D721Med (cell line): ENCODE results near the gene PTPRG.

Source experiments
- DNase-seq: peaks from one replicate; pipeline ENCODE4 v3.0.0; 2011; ENCODE audit warnings: low spot score; ENCODE audit not compliant: insufficient read length
- FAIRE-seq: peaks from 2 replicates; lab custom pipeline; 2011; peaks lifted over from hg19 to GRCh38; lab: Jason Lieb, UNC
- TF ChIP-seq, protein P1 (sequence below): IDR thresholded peaks from 2 replicates; pipeline ENCODE4 v1.5.1; 2012; ENCODE audit warnings: mild to moderate bottlenecking, control low read depth; ENCODE audit not compliant: insufficient read depth; ENCODE audit errors: missing control alignments

The PTPRG gene

DNA sequence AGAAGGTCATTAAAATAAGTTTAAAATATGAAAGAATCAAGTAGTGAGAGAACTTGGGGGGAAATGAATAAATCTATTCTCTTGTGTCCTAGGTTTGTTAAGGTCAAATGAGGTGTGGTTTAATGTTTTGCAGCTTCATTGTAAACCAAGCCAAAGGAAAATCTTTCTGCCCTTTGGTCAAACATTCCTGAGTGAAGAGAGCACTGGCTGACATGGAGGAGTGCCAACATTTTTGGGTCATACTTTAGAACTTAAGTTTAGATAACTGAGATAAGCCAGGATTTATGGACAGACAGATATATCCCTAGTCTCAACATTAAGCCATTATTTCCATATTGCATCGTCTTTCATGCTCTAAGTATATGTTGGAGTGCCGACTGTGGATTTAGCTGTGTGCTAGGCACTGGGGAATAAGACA is 66.4 kb downstream of the PTPRG start:
- DNase-seq = no peak
- TF ChIP-seq, protein P1, sequence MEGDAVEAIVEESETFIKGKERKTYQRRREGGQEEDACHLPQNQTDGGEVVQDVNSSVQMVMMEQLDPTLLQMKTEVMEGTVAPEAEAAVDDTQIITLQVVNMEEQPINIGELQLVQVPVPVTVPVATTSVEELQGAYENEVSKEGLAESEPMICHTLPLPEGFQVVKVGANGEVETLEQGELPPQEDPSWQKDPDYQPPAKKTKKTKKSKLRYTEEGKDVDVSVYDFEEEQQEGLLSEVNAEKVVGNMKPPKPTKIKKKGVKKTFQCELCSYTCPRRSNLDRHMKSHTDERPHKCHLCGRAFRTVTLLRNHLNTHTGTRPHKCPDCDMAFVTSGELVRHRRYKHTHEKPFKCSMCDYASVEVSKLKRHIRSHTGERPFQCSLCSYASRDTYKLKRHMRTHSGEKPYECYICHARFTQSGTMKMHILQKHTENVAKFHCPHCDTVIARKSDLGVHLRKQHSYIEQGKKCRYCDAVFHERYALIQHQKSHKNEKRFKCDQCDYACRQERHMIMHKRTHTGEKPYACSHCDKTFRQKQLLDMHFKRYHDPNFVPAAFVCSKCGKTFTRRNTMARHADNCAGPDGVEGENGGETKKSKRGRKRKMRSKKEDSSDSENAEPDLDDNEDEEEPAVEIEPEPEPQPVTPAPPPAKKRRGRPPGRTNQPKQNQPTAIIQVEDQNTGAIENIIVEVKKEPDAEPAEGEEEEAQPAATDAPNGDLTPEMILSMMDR = no peak
- FAIRE-seq = no peak

DNA sequence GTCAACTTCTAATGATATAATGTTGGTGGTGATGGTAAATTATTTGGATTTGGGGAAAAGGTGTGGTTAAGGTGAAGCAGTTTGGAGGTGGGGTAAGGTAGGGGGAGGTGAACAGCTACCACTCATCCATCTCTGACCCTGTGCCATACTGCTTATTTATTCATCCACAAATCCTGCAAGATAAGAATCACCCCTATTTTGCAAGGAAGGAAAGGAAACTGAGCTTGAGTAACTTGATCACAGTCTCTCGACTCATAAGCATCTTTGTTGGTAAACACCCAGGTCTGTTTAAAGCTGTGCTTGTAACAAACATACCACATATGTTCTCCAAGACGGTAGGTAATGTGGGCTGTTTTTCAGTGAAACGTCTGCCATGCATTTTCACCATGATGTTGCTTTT is 67.3 kb downstream of the PTPRG start:
- TF ChIP-seq, protein P1 = no peak
- FAIRE-seq (no peak), DNase-seq (no peak)

DNA sequence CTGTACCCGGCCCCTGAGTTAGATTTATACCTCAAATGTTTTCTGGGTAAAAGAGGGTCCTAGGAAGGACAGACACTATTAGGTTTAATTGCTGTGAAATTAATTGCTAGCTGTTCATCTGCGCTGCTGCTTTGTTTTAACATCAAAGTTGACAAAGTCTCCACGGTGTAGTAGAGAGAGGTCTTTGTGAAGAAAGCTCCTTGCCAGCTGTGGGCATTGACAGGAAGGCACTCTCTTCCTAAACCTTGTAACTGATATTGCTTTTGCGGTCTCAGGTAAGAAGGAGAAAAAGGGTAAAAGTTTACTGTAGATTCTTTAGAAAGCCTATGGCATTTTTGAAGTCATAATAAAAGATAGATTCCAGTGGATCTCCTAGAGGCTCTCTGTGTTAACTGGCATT is 68.1 kb downstream of the PTPRG start:
- no peak for DNase-seq
- FAIRE-seq = no peak
- TF ChIP-seq, protein P1 = no peak

DNA sequence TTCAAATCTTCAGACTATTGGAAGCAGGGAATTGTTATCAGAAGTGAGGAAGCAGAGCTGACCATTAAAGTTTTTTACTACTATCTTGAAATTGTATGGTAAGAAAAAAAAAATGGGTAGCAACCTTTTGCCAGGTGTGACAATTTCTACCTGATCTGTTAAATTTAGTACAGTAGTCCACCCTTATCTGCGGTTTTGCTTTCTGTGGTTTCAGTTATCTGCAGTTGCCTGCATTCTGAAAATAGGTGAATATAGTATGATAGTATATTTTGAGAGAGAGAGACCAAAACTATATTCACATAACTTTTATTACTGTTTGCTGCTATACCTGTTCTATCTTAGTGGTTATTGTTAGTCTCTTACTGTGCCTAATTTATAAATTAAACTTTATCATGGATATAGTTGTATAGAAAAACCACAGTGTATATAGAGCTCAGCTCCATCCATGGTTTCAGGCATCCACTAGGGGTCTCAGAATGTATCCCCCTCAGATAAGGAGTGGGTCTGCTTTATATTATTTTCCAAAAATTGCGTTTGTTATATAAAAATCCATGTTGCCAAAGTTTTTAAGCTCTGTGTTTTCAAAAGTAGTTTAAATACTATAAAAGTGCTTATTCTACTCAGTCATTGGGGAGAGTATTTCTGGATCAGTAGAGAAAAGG is 69.9 kb downstream of the PTPRG start:
- no peak for DNase-seq
- no peak for FAIRE-seq
- TF ChIP-seq, protein P1 = no peak

DNA sequence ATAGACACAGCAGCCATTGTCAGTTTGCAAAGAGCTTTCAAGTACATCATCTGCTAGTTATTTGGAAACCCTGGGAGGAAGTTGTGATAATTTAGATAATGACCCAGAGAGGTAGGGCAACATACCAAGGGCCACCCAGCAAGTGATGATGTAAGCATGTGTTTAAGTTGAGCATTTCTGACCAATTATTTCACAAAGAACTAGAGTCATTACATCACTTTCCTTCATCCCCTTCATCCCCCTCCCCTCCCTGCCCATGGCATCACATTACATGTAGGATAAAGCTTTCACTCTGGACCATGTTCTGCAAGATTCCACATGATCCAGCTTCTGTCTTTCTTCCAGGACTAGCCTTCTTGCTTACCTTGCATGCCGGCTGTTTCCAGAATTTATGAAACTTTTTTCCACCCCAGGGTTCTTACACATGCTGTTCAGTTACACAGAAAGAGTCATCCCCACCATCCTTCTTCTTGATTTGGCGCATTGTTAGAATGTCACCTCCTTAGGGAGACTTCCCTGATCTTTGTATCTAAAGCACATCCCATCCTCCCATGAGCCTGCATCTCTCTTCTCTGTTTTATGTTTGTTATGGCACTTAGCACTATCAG is 71.3 kb downstream of the PTPRG start:
- no peak for FAIRE-seq
- TF ChIP-seq, protein P1 = no peak
- DNase-seq = no peak

DNA sequence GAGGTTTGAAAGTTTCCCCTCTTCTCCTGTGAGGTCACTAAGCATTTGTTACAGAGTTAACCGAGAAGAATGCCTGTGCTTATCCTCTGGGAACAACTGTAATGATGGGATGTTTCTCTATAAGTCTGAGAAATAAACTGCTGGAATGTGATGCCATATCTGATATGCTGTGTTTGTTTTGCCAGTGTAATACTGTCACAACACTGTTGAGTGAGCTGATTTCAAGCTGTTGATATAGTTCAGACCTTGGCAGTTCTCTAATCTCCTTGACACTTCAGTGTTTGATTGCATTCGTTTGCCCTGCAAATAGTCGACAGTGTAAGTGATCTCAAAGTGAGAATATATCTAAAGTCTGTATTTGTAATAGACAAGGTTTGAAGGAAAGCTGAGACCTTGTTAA is 73.3 kb downstream of the PTPRG start:
- DNase-seq (no peak), FAIRE-seq (no peak)
- TF ChIP-seq, protein P1 = no peak
